Liver (tissue), 3 donors: ENCODE results near the gene RSPH10B2.
"Not testable (repeated sequence)": the region's sequence is repeated elsewhere in the genome, so short reads cannot be mapped to it uniquely, and the experiment has no call there.

Source experiments
- GABPA ChIP-seq, 2 donors: IDR thresholded peaks in 1 of 2; conservative IDR thresholded peaks in 1 of 2; 2 replicates each; pipeline ENCODE4 v1.6.1; 2016; ENCODE audit warnings: antibody characterized with exemption in 2 of 2, mild to moderate bottlenecking in 1 of 2, moderate library complexity in 1 of 2
- JUND ChIP-seq, 2 donors: IDR thresholded peaks; 2 replicates each; pipeline ENCODE4 v1.6.1; 2016; ENCODE audit warnings: antibody characterized with exemption in 2 of 2
- RAD21 ChIP-seq, 2 donors: IDR thresholded peaks; 2 replicates each; pipeline ENCODE4 v1.6.1; 2016; ENCODE audit warnings: antibody characterized with exemption in 2 of 2, mild to moderate bottlenecking in 2 of 2
- TAF1 ChIP-seq: conservative IDR thresholded peaks from 2 replicates; pipeline ENCODE4 v1.6.1; 2016; ENCODE audit warnings: antibody characterized with exemption, mild to moderate bottlenecking
- TF ChIP-seq, protein P1 (sequence below): fragments of 150-350 bp; IDR thresholded peaks from 2 replicates; pipeline ENCODE4 v1.5.1; 2017; ENCODE audit warnings: improper control_type of control experiment, low read depth, low read length; ENCODE audit not compliant: missing input control
- TF ChIP-seq, protein P2 (sequence below): IDR thresholded peaks from 2 replicates; pipeline ENCODE4 v1.6.1; 2016; ENCODE audit warnings: antibody characterized with exemption
- TF ChIP-seq, protein P3 (sequence below): IDR thresholded peaks from 2 replicates; pipeline ENCODE4 v1.6.1; 2016; ENCODE audit warnings: antibody characterized with exemption, mild to moderate bottlenecking
- TF ChIP-seq, protein P4 (sequence below): IDR thresholded peaks from 2 replicates; pipeline ENCODE4 v1.6.1; 2016; ENCODE audit warnings: antibody characterized with exemption
- donor health status: healthy.
- donor health status: healthy.

DNA sequence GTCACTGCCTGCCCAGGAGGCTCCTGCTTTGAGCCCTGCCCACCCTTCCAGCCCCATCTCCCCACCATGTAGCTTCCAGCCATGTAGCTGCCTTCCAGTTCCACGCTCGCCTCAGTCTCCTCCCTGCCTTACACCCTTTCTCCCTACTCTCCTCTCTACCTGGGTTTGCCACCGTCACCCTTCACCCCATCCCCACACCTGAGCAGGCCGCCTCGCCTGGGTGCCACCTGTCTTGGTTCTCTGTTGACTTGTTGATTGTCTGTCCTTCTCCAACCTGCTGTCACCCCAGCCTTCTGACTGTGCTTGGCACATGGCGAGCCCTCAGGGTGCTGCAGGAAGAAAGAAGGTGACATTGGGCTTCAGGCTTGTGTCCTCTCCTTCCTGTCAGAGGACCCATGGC, 3.7 kb upstream of the RSPH10B2 start:
- TF ChIP-seq, protein P1, sequence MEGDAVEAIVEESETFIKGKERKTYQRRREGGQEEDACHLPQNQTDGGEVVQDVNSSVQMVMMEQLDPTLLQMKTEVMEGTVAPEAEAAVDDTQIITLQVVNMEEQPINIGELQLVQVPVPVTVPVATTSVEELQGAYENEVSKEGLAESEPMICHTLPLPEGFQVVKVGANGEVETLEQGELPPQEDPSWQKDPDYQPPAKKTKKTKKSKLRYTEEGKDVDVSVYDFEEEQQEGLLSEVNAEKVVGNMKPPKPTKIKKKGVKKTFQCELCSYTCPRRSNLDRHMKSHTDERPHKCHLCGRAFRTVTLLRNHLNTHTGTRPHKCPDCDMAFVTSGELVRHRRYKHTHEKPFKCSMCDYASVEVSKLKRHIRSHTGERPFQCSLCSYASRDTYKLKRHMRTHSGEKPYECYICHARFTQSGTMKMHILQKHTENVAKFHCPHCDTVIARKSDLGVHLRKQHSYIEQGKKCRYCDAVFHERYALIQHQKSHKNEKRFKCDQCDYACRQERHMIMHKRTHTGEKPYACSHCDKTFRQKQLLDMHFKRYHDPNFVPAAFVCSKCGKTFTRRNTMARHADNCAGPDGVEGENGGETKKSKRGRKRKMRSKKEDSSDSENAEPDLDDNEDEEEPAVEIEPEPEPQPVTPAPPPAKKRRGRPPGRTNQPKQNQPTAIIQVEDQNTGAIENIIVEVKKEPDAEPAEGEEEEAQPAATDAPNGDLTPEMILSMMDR, result not testable (repeated sequence)
- TF ChIP-seq, protein P2, sequence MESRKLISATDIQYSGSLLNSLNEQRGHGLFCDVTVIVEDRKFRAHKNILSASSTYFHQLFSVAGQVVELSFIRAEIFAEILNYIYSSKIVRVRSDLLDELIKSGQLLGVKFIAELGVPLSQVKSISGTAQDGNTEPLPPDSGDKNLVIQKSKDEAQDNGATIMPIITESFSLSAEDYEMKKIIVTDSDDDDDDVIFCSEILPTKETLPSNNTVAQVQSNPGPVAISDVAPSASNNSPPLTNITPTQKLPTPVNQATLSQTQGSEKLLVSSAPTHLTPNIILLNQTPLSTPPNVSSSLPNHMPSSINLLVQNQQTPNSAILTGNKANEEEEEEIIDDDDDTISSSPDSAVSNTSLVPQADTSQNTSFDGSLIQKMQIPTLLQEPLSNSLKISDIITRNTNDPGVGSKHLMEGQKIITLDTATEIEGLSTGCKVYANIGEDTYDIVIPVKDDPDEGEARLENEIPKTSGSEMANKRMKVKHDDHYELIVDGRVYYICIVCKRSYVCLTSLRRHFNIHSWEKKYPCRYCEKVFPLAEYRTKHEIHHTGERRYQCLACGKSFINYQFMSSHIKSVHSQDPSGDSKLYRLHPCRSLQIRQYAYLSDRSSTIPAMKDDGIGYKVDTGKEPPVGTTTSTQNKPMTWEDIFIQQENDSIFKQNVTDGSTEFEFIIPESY, result not testable (repeated sequence)
- TF ChIP-seq RAD21 (IDR thresholded peaks at IDR 0.05); GABPA (IDR thresholded peaks at IDR 0.05 in 1 of 2, conservative IDR thresholded peaks at IDR 0.05 in 1 of 2); JUND (IDR thresholded peaks at IDR 0.05); TAF1: not testable (repeated sequence)
- TF ChIP-seq, protein P3, sequence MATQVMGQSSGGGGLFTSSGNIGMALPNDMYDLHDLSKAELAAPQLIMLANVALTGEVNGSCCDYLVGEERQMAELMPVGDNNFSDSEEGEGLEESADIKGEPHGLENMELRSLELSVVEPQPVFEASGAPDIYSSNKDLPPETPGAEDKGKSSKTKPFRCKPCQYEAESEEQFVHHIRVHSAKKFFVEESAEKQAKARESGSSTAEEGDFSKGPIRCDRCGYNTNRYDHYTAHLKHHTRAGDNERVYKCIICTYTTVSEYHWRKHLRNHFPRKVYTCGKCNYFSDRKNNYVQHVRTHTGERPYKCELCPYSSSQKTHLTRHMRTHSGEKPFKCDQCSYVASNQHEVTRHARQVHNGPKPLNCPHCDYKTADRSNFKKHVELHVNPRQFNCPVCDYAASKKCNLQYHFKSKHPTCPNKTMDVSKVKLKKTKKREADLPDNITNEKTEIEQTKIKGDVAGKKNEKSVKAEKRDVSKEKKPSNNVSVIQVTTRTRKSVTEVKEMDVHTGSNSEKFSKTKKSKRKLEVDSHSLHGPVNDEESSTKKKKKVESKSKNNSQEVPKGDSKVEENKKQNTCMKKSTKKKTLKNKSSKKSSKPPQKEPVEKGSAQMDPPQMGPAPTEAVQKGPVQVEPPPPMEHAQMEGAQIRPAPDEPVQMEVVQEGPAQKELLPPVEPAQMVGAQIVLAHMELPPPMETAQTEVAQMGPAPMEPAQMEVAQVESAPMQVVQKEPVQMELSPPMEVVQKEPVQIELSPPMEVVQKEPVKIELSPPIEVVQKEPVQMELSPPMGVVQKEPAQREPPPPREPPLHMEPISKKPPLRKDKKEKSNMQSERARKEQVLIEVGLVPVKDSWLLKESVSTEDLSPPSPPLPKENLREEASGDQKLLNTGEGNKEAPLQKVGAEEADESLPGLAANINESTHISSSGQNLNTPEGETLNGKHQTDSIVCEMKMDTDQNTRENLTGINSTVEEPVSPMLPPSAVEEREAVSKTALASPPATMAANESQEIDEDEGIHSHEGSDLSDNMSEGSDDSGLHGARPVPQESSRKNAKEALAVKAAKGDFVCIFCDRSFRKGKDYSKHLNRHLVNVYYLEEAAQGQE, result not testable (repeated sequence)
- TF ChIP-seq, protein P4, sequence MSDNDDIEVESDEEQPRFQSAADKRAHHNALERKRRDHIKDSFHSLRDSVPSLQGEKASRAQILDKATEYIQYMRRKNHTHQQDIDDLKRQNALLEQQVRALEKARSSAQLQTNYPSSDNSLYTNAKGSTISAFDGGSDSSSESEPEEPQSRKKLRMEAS, result not testable (repeated sequence)
